NCI-H2029 treated with DMSO at 0.1 percent for 48 hours (cell line): Measurements from ENCODE around the gene VARS1.
A peak's percentile ranks its signal among the peaks of the same experiment; 100 is the strongest.
"Not testable (repeated sequence)": the region's sequence is repeated elsewhere in the genome, so short reads cannot be mapped to it uniquely, and the experiment has no call there.

Experiments
- DNase-seq: peaks from one replicate; lab custom pipeline; 2025; lab: John Stamatoyannopoulos, UW

VARS1 gene

GRCh38 chr6:31795616-31796298 lies at the start of gene VARS1:
Gene VARS1 (minus strand): TSS chr6:31795752. CDS start chr6:31795217, 535 bp downstream.
- peak; percentile 56 for DNase-seq

DNA sequence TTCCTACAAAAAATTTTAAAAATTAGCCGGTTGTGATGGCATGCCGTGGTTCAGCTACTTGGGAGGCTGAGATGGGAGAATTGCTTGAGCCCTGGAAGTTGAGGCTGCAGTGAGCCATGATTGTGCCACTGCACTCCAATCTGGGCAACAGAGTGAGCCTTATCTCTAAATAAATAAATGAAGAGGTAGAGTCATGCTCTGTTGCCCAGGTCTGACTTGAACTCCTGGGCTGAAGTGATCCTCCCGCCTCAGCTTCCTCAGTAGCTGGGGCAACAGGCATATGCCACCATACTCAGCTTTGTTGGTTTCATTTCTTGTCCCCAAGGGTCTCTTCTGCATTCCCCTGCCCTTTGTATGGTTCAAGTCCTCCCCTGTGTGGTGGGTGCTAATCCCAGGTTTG lies 49.0 kb upstream of the VARS1 start:
- no peak for DNase-seq

GRCh38 chr6:31842053-31842452 lies 46.5 kb upstream of the VARS1 start:
- DNase-seq, result no peak

DNA sequence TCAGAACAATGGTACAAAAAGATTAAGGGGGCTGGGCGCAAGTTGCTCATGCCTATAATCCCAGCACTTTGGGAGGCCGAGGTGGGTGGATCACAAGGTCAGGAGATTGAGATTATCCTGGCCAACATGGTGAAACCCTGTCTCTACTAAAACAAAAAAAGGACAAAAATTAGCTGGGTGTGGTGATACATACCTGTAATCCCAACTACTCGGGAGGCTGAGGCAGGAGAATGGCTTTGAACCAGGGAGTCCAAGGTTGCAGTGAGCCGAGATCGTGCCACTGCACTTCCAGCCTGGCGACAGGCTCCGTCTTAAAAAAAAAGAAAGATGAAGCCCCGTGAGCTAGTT lies 44.2 kb upstream of the VARS1 start:
- DNase-seq, result not testable (repeated sequence)

- no peak for DNase-seq
These were observed 43.4 kb upstream of the VARS1 start for GRCh38 chr6:31838968-31839367.

DNA sequence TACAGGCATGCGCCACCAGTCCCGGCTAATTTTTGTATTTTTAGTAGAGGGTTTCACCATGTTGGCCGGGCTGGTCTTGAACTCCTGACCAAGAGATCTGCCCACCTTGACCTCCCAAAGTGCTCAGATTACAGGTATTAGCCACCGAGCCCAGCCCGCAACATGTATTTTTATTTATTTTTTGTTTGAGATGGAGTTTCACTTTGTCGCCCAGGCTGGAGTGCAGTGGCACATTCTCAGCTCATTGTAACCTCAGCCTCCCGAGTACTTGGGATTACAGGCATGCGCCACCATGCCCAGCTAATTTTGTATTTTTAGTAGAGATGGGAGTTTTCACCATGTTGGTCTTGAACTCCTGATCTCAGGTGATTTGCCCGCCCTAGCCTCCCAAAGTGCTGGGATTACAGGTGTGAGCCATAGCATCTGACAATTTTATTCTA lies 42.6 kb upstream of the VARS1 start:
- DNase-seq, result not testable (repeated sequence)

GRCh38 chr6:31837369-31838113 lies 42.0 kb upstream of the VARS1 start:
- DNase-seq, result no peak

DNA sequence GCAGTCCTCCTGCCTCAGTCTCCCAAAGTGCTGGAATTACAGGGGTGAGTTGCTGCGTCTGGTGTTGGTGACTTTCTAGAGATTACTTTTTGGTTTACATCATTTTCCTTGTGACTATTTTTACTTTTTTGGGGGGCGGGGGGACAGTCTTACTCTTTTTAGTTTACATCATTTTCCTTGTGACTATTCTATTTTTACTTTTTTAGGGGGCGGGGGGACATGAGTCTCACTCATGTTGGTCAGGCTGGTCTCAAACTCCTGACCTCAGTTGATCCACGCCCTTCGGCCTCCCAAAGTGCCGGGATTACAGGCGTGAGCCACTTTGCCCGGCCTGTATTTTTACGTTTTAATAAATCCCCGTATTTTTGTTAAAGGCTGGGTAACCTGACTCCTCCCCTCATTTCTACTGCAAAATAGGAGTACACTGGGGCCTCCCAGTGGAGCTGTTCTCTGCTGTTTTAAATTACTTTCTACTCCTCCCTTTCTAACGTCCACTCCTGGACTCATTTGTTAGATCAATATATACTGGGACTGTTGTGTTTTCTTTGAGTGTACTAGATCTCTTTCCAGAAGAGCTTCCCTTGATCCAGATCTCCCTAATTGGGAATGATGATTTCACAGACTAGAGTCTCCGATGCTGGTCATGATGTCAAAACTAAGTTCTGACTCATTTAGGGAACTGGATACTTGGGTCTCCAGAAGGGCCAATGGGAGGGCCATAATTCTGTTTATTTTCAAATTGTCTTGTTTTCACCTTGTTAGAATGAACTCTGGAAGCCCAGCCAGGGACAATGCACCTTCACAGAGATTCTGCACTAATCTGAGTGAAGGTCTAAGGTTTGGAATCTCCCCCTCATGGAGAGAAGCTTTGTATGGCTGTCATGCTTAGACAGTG lies 41.2 kb upstream of the VARS1 start:
- DNase-seq, result no peak

DNA sequence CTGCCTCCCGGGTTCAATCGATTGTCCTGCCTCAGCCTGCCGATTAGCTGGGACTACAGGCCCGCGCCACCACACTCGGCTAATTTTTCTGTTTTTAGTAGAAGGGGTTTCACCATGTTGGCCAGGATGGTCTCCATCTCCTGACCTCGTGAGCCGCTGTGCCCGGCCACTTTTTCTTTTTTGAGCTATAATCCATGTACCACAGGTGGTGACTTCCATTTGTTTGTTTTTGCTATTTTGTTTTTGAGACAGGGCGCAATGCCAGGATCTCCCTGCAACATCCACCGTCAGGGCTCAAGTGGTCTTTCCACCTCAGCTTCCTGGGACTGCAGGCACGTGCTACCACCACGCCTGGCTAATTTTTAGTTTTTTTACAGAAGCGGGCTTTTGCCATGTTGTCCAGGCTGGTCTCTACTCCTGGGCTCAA lies 40.5 kb upstream of the VARS1 start:
- DNase-seq, result peak; percentile 36

GRCh38 chr6:31834367-31835250 lies 39.1 kb upstream of the VARS1 start:
- DNase-seq, result peak; percentile 94

- DNase-seq, result no peak
These were observed 36.0 kb upstream of the VARS1 start for GRCh38 chr6:31831350-31832215.

DNA sequence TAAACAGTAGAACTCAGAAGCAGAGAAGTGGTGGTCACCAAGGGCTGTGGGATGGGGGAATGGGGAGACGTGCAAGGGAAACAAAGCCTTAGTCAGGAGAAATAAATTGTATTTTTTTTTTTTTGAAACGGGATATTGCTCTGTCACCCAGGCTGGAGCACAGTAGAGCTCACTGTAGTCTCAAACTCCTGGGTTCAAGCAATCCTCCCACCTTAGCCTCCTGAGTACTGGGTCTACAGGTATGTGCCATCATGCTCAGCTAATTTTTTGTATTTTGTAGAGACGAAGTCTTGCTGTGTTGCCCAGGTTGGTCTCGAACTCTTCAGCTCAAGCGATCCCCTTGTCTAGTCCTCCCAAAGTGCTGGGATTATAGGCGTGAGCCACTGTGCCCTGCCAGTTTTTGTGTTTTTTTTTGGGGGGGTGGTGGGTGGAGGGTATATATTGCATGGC lies 35.4 kb upstream of the VARS1 start:
- DNase-seq, result no peak

DNA sequence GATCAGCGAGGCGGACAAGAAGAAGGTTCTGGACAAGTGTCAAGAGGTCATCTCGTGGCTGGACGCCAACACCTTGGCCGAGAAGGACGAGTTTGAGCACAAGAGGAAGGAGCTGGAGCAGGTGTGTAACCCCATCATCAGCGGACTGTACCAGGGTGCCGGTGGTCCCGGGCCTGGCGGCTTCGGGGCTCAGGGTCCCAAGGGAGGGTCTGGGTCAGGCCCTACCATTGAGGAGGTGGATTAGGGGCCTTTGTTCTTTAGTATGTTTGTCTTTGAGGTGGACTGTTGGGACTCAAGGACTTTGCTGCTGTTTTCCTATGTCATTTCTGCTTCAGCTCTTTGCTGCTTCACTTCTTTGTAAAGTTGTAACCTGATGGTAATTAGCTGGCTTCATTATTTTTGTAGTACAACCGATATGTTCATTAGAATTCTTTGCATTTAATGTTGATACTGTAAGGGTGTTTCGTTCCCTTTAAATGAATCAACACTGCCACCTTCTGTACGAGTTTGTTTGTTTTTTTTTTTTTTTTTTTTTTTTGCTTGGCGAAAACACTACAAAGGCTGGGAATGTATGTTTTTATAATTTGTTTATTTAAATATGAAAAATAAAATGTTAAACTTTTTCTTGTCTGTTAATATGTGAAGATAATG lies 34.2 kb upstream of the VARS1 start:
- DNase-seq, result peak; percentile 45

- DNase-seq, result peak; percentile 98
These were observed 31.9 kb upstream of the VARS1 start, which contains the start of gene HSPA1B for GRCh38 chr6:31827286-31828079. Gene HSPA1B (plus strand): TSS chr6:31827738. CDS start chr6:31827951, 213 bp downstream.

- DNase-seq, result no peak
These were observed 31.3 kb upstream of the VARS1 start for GRCh38 chr6:31826793-31827285.

GRCh38 chr6:31825553-31825952 lies 30.0 kb upstream of the VARS1 start:
- DNase-seq, result no peak

DNA sequence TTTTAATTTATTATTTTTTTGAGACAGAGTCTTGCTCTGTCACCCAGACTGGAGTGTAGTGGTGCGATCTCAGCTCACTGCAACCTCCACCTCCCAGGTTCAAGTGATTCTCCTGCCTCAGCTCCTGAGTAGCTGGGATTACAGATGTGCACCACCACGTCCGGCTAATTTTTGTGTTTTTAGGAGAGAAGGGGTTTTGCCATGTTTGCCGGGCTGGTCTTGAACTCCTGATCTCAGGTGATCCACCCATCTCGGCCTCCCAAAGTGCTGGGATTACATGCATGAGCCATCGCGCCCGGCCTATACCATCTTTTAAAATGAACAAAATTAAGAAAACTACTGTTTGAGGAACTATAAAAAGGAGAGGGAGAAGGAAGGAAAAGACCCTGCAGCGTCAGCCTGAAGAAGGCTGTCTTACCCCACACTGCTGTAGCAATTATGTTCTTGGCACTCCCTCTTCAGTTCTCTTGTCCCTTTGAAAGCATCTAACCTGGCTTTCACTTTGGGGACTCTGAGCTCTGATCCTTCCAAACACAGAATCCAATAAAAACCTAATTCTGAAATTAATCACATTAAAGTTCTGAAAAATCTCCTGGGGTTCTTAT lies 28.1 kb upstream of the VARS1 start:
- not testable (repeated sequence) for DNase-seq
